G401.6 (cell line): ENCODE measurements around the gene MAST1.
A peak's percentile ranks its signal among the peaks of the same experiment; 100 is the strongest.
"Not testable (repeated sequence)": the region's sequence is repeated elsewhere in the genome, so short reads cannot be mapped to it uniquely, and the experiment has no call there.

Experiments used
- FAIRE-seq: peaks from 2 replicates; lab custom pipeline; 2012; peaks lifted over from hg19 to GRCh38; lab: Jason Lieb, UNC

MAST1 gene

DNA sequence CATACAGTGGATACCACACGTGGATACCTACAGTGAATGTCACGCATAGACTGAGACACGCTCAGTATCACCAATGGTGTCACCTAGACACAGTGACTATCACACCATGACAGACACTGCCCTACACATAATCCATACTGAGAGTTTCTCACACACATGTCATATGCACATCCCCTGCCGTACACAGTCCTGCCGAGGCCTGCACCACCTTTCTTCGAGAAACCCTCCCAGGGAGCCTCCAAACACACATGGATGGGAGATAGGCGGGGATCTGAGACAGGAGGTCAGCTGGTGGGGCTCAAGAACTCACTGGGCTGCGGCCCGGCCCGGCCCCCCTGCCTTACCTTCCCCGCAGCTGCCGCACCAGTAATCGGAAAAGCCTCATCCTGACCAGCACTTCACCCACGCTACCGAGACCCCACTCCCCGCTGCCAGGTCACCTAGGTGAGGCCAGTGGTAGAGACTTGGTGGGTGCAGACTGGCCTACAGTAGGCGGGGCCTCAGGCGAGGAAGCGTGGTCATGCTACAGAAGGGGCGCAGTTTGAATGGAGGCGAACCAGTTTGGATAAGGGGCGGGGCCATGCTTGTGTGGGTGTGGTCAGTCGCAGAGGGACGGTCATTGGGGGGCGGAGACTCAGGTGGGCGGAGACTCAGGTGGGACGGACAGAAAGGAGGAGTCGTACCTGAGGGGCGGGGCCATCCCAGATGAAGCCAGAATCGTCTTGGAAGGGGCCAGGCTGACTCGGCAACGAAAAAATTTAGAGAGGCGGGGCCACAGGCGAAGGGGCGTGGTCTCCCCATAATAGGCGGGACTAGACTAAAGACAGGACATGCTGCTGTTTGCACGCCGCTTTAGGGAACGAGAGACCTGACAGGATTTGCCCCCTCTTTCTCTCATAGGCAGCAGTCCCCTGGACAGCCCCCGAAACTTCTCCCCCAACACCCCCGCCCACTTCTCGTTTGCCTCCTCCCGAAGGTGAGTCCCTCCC lies 2.1 kb downstream of the MAST1 start:
- FAIRE-seq: peak; percentile 90

DNA sequence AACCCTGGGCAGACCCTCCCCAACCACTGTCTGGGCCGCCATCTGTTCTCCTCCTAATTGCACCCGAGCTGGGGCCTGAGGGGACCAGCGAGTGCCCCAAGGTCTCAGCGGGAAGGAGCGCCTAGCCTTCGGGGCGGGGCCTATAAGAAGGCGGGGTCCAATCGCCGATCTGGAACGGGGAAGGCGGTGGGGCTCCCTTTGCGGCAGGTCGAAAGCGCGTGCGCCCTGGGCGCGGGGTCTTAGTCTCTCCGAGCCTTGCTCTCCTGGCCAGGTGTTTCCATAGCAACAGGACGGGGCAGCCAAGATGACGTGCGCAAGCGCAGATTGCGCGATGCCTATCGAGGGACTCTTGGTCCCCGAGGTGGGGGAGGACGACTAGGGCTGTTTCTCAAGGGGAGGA lies 2.8 kb downstream of the MAST1 start:
- no peak for FAIRE-seq

DNA sequence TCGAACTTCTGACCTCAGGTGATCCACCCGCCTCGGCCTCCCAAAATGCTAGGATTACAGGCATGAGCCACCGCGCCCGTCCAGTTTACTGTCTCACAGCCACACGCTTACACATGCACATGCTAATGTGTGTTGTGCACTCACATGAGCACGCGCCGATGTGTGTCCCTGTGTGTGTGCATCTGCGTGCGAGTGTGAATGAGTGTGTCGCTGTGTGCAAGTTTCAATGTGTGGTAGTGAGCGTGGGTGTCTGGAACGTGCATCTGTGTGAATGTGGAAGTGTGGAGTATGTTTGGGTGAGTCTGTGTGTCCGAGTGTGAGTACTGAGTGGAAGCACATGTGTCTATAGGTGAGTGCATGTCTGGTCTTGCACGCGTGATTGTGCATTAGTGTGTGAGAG lies 4.2 kb downstream of the MAST1 start:
- no peak for FAIRE-seq

DNA sequence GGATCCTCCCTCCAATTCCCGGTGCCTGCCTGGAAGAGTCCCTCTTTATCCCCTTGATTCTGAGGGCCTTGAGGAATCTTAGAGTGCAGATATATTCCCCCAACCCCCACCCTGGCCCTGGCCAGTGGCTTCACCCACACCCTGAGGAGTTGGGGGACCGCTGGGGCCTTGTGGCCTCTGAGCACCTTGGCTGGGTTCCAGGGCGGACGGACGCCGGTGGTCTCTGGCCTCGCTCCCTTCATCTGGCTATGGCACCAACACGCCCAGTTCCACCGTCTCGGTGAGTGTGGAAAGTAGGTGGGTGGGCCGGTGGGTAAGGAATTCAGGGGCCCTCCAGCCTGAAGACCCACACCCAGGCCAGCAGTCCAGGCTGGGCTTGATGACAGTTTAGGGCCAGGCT lies 5.0 kb downstream of the MAST1 start:
- no peak for FAIRE-seq

DNA sequence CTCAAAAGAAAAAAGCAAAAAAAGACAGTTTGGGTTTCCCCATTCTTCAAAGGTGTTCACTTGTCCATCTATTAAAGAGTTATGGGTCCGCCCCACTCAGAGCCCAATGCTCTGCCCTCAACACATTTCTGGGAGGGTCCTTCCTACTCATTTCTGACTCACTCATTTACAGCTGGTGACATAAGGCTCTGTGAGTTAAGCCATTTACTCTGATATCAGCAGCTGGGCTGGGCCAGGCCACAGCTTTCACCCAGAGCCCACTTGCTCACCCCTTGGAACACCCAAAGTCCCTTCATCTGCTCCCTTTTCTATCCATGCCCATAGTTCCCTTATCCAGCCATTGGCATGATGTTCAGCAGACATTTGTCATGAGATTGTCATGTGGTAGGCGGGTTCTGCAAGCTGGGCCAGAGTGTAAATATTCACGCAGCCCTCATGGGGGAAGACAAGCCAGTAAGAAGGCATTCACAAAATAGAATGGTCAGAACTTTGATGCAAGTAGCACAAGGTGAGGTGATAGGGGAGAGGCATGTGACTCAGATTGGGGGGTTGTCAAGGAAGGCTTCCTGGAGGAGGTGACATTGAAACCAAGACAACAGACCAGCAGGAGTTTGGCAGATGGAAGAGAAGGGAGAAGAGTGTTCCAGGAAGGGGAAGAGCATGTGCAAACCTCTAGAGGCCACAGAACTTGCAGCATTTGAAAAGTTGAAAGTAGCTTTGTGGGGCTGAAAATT lies 5.9 kb downstream of the MAST1 start:
- FAIRE-seq: no peak

DNA sequence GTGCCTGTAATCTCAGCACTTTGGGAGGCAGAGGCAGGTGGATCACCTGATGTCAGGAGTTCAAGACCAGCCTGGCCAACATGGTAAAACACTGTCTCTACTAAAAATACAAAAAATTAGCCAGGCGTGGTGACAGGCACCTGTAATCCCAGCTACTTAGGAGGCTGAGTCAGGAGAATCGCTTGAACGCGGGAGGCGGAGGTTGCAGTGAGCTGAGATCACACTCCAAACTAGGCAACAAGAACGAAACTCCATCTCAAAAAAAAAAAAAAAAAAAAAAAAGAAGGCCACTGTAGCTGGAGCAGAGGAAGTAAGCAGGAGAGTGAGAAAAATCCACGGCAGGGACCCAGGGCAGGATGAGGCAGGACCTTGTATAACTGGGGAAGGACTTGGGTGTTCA lies 8.3 kb downstream of the MAST1 start:
- not testable (repeated sequence) for FAIRE-seq

DNA sequence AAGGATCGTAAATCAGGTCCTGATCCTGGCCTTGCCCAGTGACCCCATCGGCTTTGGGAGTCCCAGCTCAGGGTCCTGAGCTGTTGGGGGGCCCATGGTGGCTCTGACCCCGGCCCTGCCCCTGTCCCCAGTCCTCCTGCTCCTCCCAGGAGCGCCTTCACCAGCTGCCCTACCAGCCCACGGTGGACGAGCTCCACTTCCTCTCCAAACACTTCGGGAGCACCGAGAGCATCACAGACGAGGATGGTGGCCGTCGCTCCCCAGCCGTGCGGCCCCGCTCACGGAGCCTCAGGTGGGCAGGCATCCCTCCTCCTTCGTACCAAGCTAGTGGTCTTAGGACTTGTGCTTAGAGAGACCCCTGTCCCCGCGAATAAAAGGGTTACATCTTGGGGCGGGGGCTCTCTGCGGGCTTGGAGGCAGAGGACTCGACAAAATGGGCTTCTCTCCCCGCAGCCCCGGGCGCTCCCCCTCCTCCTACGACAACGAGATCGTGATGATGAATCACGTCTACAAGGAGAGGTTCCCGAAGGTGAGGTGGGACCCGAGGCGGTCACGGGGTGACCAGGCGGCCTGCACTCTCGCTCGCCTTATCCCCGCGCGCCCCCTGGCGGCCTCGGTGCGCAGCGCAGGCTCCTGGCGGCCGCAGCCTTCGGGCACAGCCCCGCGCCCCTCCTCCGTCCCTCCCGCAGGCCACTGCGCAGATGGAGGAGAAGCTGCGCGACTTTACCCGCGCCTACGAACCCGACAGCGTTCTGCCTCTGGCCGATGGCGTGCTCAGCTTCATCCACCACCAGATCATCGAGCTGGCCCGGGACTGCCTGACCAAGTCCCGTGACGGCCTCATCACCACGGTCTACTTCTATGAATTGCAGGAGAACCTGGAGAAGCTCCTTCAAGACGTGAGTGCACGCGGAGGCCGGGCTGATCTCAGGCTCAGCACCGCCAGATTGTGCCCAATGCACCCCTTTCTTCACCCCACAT lies 9.1 kb downstream of the MAST1 start:
- no peak for FAIRE-seq

DNA sequence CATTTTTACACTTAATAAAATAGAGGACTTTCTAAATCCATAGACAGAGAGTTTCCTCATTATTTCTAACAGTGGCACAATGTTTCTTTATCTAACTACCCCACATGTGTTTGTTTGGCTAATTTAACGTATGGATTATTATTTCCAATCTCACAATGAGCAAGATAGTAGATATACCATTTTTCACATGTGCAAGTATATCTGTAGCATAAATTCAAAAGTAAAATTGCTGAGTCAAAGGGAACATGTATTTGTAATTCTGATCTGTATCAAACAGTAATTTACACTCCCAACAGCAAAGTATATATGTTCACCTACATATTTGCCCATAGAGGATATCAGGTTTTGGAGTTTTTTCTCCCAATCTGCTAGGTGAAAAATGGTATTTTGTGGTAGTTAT lies 18.3 kb downstream of the MAST1 start:
- no peak for FAIRE-seq

GRCh38 chr19:12858041-12858928 lies 20.0 kb downstream of the MAST1 start:
- FAIRE-seq: no peak

DNA sequence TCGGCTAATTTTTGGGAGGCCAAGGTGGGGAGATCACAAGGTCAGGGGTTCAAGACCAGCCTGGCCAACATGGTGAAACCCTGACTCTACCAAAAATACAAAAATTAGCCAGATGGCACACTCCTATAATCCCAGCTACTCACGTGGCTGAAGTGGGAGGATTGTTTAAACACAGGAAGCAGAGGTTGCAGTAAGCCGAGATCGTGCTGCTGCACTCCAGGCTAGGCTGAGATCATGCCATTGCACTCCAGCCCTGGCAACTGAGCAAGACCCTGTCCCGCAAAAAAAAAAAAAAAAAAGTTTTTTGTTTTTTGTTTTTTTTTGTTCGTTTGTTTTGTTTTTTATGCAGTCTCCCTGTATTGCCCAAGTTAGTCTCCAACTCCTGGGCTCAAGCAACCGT lies 21.2 kb downstream of the MAST1 start:
- no peak for FAIRE-seq

DNA sequence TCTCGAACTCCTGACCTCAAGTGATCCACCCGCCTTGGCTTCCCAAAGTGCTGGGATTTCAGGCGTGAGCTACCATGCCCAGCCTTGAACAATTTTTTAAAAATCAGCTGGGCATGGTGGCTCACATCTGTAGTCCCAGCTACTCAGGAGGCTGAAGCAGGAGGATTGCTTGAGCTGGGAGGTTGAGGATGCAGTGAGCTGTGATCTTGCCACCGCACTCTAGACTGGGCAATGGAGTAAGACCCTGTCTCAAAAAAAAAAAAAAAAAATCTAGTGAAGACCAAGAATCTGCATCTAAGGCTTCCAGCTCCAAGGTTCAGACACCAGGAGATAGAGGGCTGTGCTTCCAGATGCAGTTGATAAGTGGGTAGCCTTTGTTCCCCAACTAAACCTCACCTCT lies 25.8 kb downstream of the MAST1 start:
- FAIRE-seq: no peak

GRCh38 chr19:12864721-12865715 lies 26.7 kb downstream of the MAST1 start:
- no peak for FAIRE-seq

- no peak for FAIRE-seq
Measured at GRCh38 chr19:12865746-12866415, 27.6 kb downstream of the MAST1 start.

DNA sequence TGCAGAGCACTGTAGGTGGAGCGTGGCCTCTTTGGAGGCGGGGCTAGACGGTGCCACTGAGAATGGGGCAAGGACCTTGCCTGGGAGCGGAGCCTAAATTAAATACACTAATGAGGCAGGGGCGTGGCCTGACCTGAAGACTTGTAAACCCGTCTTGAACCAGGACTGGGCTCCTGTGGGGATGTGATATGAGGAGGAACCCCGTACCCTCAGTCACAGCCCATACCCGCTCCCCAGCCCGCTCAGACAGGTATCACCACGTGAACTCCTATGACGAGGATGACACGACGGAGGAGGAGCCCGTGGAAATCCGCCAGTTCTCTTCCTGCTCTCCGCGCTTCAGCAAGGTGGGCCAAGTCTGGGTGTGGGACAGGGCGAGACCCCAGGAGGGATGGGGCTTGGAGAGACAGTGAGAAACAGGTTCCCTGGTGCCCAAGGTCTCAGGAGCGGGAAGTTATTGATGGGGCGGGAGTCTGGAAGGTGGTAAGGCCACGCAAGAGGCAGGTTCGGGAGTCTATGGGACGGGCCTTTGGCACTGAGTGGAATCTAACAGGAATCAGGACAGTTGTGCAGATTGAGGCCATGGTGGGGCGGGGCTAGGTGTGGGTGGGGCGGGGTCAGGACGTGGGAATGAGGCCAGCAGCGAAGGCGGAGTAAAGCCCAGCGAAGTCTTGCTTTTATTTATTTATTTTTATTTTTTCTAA lies 28.3 kb downstream of the MAST1 start:
- FAIRE-seq: no peak

DNA sequence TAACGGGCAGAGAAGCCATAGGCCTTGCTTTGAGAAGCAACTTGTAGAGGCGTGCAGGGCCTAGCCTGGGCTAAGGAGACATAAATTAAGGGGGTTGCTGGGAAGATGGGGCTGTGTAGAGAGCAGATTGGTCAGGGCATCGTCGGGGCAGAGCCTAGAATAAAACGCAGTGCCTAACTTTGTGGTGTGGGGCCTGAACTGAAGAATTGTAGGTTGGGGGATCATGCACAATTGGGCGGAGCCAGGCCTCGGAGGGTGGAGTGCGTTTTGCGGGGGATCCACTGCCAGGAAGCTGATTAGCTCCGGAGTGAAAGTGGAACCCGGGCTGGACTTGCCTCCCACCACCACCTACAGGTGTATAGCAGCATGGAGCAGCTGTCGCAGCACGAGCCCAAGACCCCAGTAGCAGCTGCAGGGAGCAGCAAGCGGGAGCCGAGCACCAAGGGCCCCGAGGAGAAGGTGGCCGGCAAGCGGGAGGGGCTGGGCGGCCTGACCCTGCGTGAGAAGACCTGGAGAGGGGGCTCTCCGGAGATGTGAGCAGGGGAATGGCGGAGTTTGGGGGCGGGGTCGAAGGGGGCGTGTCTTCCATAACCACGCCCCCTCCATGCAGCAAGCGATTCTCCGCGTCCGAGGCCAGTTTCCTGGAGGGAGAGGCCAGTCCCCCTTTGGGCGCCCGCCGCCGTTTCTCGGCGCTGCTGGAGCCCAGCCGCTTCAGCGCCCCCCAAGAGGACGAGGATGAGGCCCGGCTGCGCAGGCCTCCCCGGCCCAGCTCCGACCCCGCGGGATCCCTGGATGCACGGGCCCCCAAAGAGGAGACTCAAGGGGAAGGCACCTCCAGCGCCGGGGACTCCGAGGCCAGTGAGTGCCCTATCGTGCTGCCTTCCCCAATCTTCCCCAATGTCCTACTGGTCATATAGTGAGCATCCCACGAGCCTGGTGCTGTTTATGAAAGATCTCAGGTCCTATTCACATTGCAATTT lies 29.1 kb downstream of the MAST1 start:
- FAIRE-seq: no peak

GRCh38 chr19:12868540-12869112 lies 30.3 kb downstream of the MAST1 start:
- no peak for FAIRE-seq

- no peak for FAIRE-seq
Measured at GRCh38 chr19:12871681-12872080, 33.4 kb downstream of the MAST1 start.
